Gastroesophageal sphincter (tissue), 4 donors: Measurements from ENCODE around the gene MSN. TPM values are rescaled to one million over a fixed set of nuclear protein-coding genes. Genes with fewer than 3 reads are reported as not detected.
A peak's percentile ranks its signal among the peaks of the same experiment; 100 is the strongest.

Experiments
- ATAC-seq: fragments of 150-250 bp; one replicate; pipeline ENCODE4 v1.9.1; 2016; ENCODE audit warnings: mild to moderate bottlenecking, moderate library complexity
- H3K27ac ChIP-seq, 4 donors: fragments of 200-600 bp; sonication (generic) in 3 of 4; 1 replicate in 3 of 4; 2 replicates in 1 of 4; pipeline ENCODE4 v1.5.1; 2016 to 2019
- H3K27me3 ChIP-seq: fragments of 200-600 bp; sonication (generic); one replicate; pipeline ENCODE4 v1.5.1; 2019
- H3K36me3 ChIP-seq, 2 donors: fragments of 200-600 bp; sonication (generic); one replicate each; pipeline ENCODE4 v1.5.1; 2019; ENCODE audit warnings: control low read depth in 1 of 2
- H3K4me1 ChIP-seq, 3 donors: fragments of 200-600 bp; sonication (generic); 1 replicate in 2 of 3; 2 replicates in 1 of 3; pipeline ENCODE4 v1.5.1; 2016 to 2019; ENCODE audit warnings: control low read depth in 2 of 3
- H3K4me3 ChIP-seq, 2 donors: fragments of 200-600 bp; sonication (generic); one replicate each; pipeline ENCODE4 v1.5.1; 2019; ENCODE audit warnings: mild to moderate bottlenecking in 1 of 2, moderate library complexity in 1 of 2
- H3K9me3 ChIP-seq, 3 donors: fragments of 200-600 bp; sonication (generic); one replicate each; pipeline ENCODE4 v1.5.1; 2017 to 2019; ENCODE audit warnings: control low read depth in 2 of 3
- CTCF ChIP-seq, 4 experiments: fragments of 200-600 bp in 2 of 4; fragments of 450-650 bp in 2 of 4; sonication (generic) in 1 of 4; IDR thresholded peaks; one replicate each; pipeline ENCODE4 v1.5.1; 2017 to 2019; ENCODE audit warnings: antibody characterized with exemption in 4 of 4, mild to moderate bottlenecking in 2 of 4, moderate library complexity in 2 of 4
- EP300 ChIP-seq: sonication (generic); formaldehyde crosslinking; IDR thresholded peaks from one replicate; pipeline ENCODE4 v1.6.1; 2017; ENCODE audit warnings: antibody characterized with exemption, mild to moderate bottlenecking
- POLR2A ChIP-seq, 2 donors: fragments of 450-650 bp; IDR thresholded peaks; one replicate each; pipeline ENCODE4 v1.6.1; 2017; ENCODE audit warnings: antibody characterized with exemption in 2 of 2, mild to moderate bottlenecking in 2 of 2, moderate library complexity in 1 of 2
- POLR2AphosphoS5 ChIP-seq: sonication (generic); formaldehyde crosslinking; IDR thresholded peaks from one replicate; pipeline ENCODE4 v1.6.1; 2017; ENCODE audit warnings: antibody characterized with exemption
- WGBS, 2 donors: methylation state at CpG; one replicate each; pipeline ENCODE4 v1.1.5; 2018; ENCODE audit warnings: low coverage in 1 of 2; 5-methylcytosine and 5-hydroxymethylcytosine counted together
- total RNA-seq, 4 donors: library from RNA; depleted of rRNA; stranded (reverse); fragments of >200 nt; gene quantifications; one replicate each; pipeline ENCODE4 v1.1.0, GENCODE V29; 2016

The MSN gene
- total RNA-seq, 4 donors from 2014 or later, result 191 to 355 (median 269) TPM

- no peak for ATAC-seq
- WGBS, 2 donors, result 73 to 77% methylated on average over 1 of the region's 1 CpG
- Histone ChIP-seq H3K36me3 (peaks cover 0 to 25% of the 10 kb centered on the region in 2 donors), H3K4me1 (no peaks in the 10 kb centered on the region), H3K4me3 (no peak overlapping the region), H3K9me3 (no peaks in the 10 kb centered on the region), H3K27me3 (no peaks in the 10 kb centered on the region), H3K27ac (no peak overlapping the region)
- no peak for TF ChIP-seq POLR2A (IDR thresholded peaks at IDR 0.05)
- TF ChIP-seq POLR2AphosphoS5, result no peak
- TF ChIP-seq CTCF (IDR thresholded peaks at IDR 0.05), result no peak
- no peak for TF ChIP-seq EP300
Measured at GRCh38 chrX:65744965-65745364, 77.5 kb downstream of the MSN start.

- Histone ChIP-seq H3K36me3 (peaks cover 0 to 21% of the 10 kb centered on the region in 2 donors), H3K27me3 (no peaks in the 10 kb centered on the region), H3K27ac (no peak overlapping the region), H3K4me1 (no peaks in the 10 kb centered on the region), H3K4me3 (no peak overlapping the region), H3K9me3 (no peaks in the 10 kb centered on the region)
- WGBS, 2 donors, result 69 to 70% methylated on average over 3 to 6 of the region's 6 CpGs
- TF ChIP-seq POLR2AphosphoS5 (no peak), CTCF (IDR thresholded peaks at IDR 0.05) (no peak), EP300 (no peak), POLR2A (IDR thresholded peaks at IDR 0.05) (no peak)
- no peak for ATAC-seq
Measured at GRCh38 chrX:65745427-65745826, 78.0 kb downstream of the MSN start.

GRCh38 chrX:65745992-65746391 is 78.5 kb downstream of the MSN start:
- peak in 1 of 4 experiments; percentile 9 for TF ChIP-seq CTCF (IDR thresholded peaks at IDR 0.05)
- TF ChIP-seq EP300, result no peak
- Histone ChIP-seq H3K9me3 (no peaks in the 10 kb centered on the region), H3K36me3 (peaks cover 0 to 15% of the 10 kb centered on the region in 2 donors), H3K27ac (no peak overlapping the region), H3K4me1 (no peaks in the 10 kb centered on the region), H3K27me3 (no peaks in the 10 kb centered on the region), H3K4me3 (no peak overlapping the region)
- no peak for ATAC-seq
- WGBS, 2 donors, result 26 to 27% methylated on average over 5 of the region's 5 CpGs

GRCh38 chrX:65750674-65751469 is 83.4 kb downstream of the MSN start:
- Histone ChIP-seq H3K27ac (no peak overlapping the region), H3K9me3 (no peaks in the 10 kb centered on the region), H3K4me1 (no peaks in the 10 kb centered on the region), H3K27me3 (no peaks in the 10 kb centered on the region), H3K4me3 (no peak overlapping the region), H3K36me3 (no peaks in the 10 kb centered on the region)
- ATAC-seq, result no peak
- 71 to 100% methylated on average over 2 to 4 of the region's 6 CpGs for WGBS, 2 donors
- no peak for TF ChIP-seq POLR2A (IDR thresholded peaks at IDR 0.05)
- no peak for TF ChIP-seq CTCF (IDR thresholded peaks at IDR 0.05)
- no peak for TF ChIP-seq EP300
- TF ChIP-seq POLR2AphosphoS5, result no peak

- WGBS, 2 donors, result 57% methylated on average over 2 of the region's 2 CpGs; no CpG with 5 or more reads in 1 of the 2 donors
- H3K4me1 ChIP-seq, result no peaks in the 10 kb centered on the region
- no peaks in the 10 kb centered on the region for H3K27me3 ChIP-seq
- no peak for ATAC-seq
- no peaks in the 10 kb centered on the region for H3K36me3 ChIP-seq
- no peaks in the 10 kb centered on the region for H3K9me3 ChIP-seq
- H3K4me3 ChIP-seq, result no peak overlapping the region
- H3K27ac ChIP-seq, result no peak overlapping the region
- TF ChIP-seq CTCF (IDR thresholded peaks at IDR 0.05) (no peak), POLR2AphosphoS5 (no peak), EP300 (no peak)
Measured at GRCh38 chrX:65751519-65751918, 84.1 kb downstream of the MSN start.
